ENCODE results near the gene HIPK1. TPM values are rescaled to one million over a fixed set of nuclear protein-coding genes. Genes with fewer than 3 reads are reported as not detected.
A peak's percentile ranks its signal among the peaks of the same experiment; 100 is the strongest.

HIPK1 gene
- total RNA-seq, result 10 to 100 TPM; 62.5 to 92.3 (median 76.5) TPM
- polyA plus RNA-seq, result 10 to 100 TPM in 1 of 3 donors, 1 to 10 TPM in 2; 7.1 to 10.4 (median 7.2) TPM
- long read RNA-seq, donor 1, result 0 reads
- long read RNA-seq, donor 2, partial matches to known transcripts, result 7 of 7 reads
- long read RNA-seq, donor 2, other reads (novel, unspliced or antisense), result 0 of 7 reads

DNA sequence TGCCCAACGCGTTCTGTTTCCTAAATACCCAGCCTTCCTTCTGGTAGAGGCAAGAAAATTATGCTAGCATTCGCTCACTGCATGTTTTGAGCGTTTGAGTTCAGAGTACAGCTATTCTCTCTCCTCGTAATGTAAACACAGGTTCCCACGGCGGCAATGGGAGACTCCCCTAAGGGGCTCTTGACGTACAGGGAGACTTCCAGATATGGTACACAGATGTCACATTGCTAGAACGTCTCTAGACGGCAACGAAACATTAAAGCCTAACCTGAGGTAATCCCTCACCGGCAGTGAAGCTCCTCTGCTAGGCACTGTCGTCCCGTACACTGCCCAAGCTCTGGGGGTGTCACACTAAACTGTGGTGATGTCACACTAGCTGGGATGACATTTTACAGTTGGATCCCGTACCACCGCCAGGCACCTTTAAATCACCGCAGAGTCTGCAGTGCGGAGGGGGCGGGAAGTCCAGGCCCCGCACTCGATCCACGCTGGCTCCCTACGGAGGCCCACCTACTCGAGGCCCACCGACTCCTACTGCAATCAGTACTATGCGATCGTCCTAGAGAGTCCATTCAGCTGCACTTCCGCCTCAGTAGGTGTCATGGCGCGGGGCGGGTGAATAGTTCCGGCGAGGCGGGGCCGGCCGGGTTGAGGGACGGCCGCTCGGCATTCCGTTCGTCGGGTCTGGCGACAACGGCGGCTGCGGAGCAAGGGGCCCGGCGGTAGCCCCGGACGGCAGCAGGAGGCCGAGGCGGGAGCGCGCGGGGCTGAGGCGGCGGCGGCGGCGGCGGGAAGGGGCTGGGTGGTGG, at the start of gene HIPK1:
HIPK1 (plus strand) TSS at position 384 of the 809 bp plus-strand sequence.
- H3K4me1 ChIP-seq, result peaks cover 26 to 57% (median 52%) of the 10 kb centered on the region in 6 donors

DNA sequence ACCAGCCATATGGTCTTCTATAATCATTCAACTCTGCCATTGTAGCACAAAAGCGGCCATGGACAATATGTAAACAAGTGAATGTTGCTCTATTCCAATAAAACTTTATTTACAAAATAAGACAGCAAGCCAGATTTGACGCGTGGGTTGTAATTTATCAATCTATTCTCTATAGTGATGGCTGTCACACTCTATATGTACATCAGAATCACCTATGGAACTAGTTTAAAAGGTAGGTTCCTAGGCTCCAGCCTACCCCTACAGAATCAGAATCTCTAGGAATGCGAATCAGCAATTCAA, 49.4 kb upstream of the HIPK1 start:
- H3K36me3 ChIP-seq, result no peaks in the 10 kb centered on the region
- 95 to 99% (median 97%) methylated on average over 4 of the region's 4 CpGs for WGBS, 5 donors
- DNase-seq, result no peak
- no peak overlapping the region for H3K4me3 ChIP-seq
- peak overlapping the region in 3 of 8 donors; percentile 71 to 79 (median 73) for H3K27ac ChIP-seq
- no peaks in the 10 kb centered on the region for H3K27me3 ChIP-seq (replicated peaks in 1 of 7)
- intact Hi-C loops (cut with DNase I; ENCODE audit: low total_unique reads), result no loop called here
- no peaks in the 10 kb centered on the region for H3K9me3 ChIP-seq
- H3K4me1 ChIP-seq, result peaks cover 0 to 64% (median 26%) of the 10 kb centered on the region in 6 donors
- TF ChIP-seq, protein P1, sequence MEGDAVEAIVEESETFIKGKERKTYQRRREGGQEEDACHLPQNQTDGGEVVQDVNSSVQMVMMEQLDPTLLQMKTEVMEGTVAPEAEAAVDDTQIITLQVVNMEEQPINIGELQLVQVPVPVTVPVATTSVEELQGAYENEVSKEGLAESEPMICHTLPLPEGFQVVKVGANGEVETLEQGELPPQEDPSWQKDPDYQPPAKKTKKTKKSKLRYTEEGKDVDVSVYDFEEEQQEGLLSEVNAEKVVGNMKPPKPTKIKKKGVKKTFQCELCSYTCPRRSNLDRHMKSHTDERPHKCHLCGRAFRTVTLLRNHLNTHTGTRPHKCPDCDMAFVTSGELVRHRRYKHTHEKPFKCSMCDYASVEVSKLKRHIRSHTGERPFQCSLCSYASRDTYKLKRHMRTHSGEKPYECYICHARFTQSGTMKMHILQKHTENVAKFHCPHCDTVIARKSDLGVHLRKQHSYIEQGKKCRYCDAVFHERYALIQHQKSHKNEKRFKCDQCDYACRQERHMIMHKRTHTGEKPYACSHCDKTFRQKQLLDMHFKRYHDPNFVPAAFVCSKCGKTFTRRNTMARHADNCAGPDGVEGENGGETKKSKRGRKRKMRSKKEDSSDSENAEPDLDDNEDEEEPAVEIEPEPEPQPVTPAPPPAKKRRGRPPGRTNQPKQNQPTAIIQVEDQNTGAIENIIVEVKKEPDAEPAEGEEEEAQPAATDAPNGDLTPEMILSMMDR (IDR thresholded peaks at IDR 0.05 in 8 of 11, conservative IDR thresholded peaks at IDR 0.05 in 3 of 11), result no peak
- TF ChIP-seq POLR2A (IDR thresholded peaks at IDR 0.05), result no peak
- TF ChIP-seq POLR2AphosphoS5 (IDR thresholded peaks at IDR 0.05), result no peak

More for the DNA sequence above, at the start of gene HIPK1:
- TF ChIP-seq POLR2AphosphoS5 (IDR thresholded peaks at IDR 0.05) (peak; percentile 93 to 95 (median 93)), POLR2A (IDR thresholded peaks at IDR 0.05) (peak in 2 of 3 donors; percentile 39 to 72)
- TF ChIP-seq, protein P1 (IDR thresholded peaks at IDR 0.05 in 8 of 11, conservative IDR thresholded peaks at IDR 0.05 in 3 of 11), result peak in 4 of 11 experiments; percentile 4 to 30 (median 24)
- peak within 1 kb of the TSS; percentile 95 to 99 (median 98) for H3K27ac ChIP-seq
- peak; percentile 99 for DNase-seq
- H3K36me3 ChIP-seq, result no peaks in the 10 kb centered on the region
- H3K9me3 ChIP-seq, result no peaks in the 10 kb centered on the region
- H3K27me3 ChIP-seq (replicated peaks in 1 of 7), result no peaks in the 10 kb centered on the region
- WGBS, 5 donors, result 0 to 1% (median 0%) methylated on average over 18 to 61 of the region's 61 CpGs
- intact Hi-C loops (cut with DNase I; ENCODE audit: low total_unique reads), result no loop called here
- peak within 1 kb of the TSS; percentile 85 to 96 (median 90) for H3K4me3 ChIP-seq

DNA sequence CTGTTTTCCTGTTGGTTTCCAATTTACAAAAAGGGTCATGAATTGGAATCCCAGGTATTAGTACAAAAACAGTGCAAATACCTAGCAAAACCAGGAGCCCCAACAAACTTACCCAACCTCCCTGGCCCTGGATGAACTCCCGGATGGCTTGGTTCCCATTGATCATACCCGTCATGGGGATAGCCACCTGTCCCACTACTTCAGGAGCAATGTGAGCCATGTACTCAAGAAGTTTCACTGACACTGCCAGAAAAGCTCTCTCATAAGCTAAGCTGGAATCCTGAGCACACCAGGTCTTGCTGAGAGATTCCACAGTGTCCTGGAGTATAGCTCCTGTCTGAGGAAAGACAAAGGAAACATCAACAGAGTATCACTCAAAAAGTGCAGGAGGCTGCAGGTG, 47.5 kb upstream of the HIPK1 start:
- TF ChIP-seq POLR2AphosphoS5 (IDR thresholded peaks at IDR 0.05), result no peak
- no peak for TF ChIP-seq POLR2A (IDR thresholded peaks at IDR 0.05)
- TF ChIP-seq, protein P1 (IDR thresholded peaks at IDR 0.05 in 8 of 11, conservative IDR thresholded peaks at IDR 0.05 in 3 of 11), result no peak
- H3K4me1 ChIP-seq, result peaks cover 0 to 55% (median 24%) of the 10 kb centered on the region in 6 donors
- H3K27ac ChIP-seq, result peak overlapping the region in 5 of 8 donors; percentile 41 to 79 (median 73)
- H3K36me3 ChIP-seq, result no peaks in the 10 kb centered on the region
- DNase-seq, result no peak
- 93 to 100% (median 96%) methylated on average over 2 of the region's 2 CpGs for WGBS, 5 donors
- intact Hi-C loops (cut with DNase I; ENCODE audit: low total_unique reads), result no loop called here
- H3K27me3 ChIP-seq (replicated peaks in 1 of 7), result no peaks in the 10 kb centered on the region
- no peak overlapping the region for H3K4me3 ChIP-seq
- H3K9me3 ChIP-seq, result no peaks in the 10 kb centered on the region

Data from spleen (tissue), 13 donors.